Prostate gland (tissue), 2 donors: ENCODE results near the gene RALY. TPM values are rescaled to one million over a fixed set of nuclear protein-coding genes. Genes with fewer than 3 reads are reported as not detected.

ENCODE experiments used
- DNase-seq: peaks from one replicate; pipeline ENCODE4 v3.0.0-alpha.2; 2019; ENCODE audit warnings: low spot score
- H3K27ac ChIP-seq, 2 donors: fragments of 200-600 bp; sonication (generic); 2 replicates each; pipeline ENCODE4 v1.5.1; 2017 to 2019
- H3K27me3 ChIP-seq: fragments of 200-600 bp; sonication (generic); replicated peaks from 2 replicates; pipeline ENCODE4 v1.5.1; 2019; ENCODE audit not compliant: insufficient read depth
- H3K36me3 ChIP-seq, 2 donors: fragments of 200-600 bp; sonication (generic); 1 replicate in 1 of 2; 2 replicates in 1 of 2; pipeline versions ENCODE4 v1.5.1 to v1.8.1; 2017 to 2019
- H3K4me1 ChIP-seq: fragments of 200-600 bp; sonication (generic); replicated peaks from 2 replicates; pipeline ENCODE4 v1.5.1; 2019
- H3K4me3 ChIP-seq, 2 donors: fragments of 200-600 bp; sonication (generic); 2 replicates each; pipeline ENCODE4 v1.5.1; 2017 to 2019
- H3K9me3 ChIP-seq: fragments of 200-600 bp; sonication (generic); 2 replicates; pipeline ENCODE4 v1.5.1; 2017
- POLR2A ChIP-seq: fragments of 450-650 bp; IDR thresholded peaks from one replicate; pipeline ENCODE4 v1.6.1; 2016; ENCODE audit warnings: antibody characterized with exemption, mild to moderate bottlenecking
- POLR2AphosphoS5 ChIP-seq: sonication (generic); formaldehyde crosslinking; IDR thresholded peaks from one replicate; pipeline ENCODE4 v1.6.1; 2017; ENCODE audit warnings: antibody characterized with exemption
- WGBS: methylation state at CpG from one replicate; pipeline ENCODE4 v1.1.5; 2018; 5-methylcytosine and 5-hydroxymethylcytosine counted together
- intact Hi-C: fragments of 100-400 bp; cut with DNase I; formaldehyde crosslinking; loops from one replicate; pipeline ENCODE4 v1.14.2; 2022
- total RNA-seq, 2 donors: library from RNA; depleted of rRNA; stranded (reverse); fragments of >200 nt; gene quantifications; one replicate each; pipeline ENCODE4 v1.1.0, GENCODE V29; 2016
- TF ChIP-seq, protein P1 (sequence below), 4 experiments: fragments of 200-600 bp in 2 of 4; fragments of 450-650 bp in 2 of 4; sonication (generic) in 2 of 4; IDR thresholded peaks; 1 replicate in 3 of 4; 2 replicates in 1 of 4; pipeline ENCODE4 v1.5.1; 2016 to 2019; ENCODE audit warnings: antibody characterized with exemption in 4 of 4, mild to moderate bottlenecking in 2 of 4, moderate library complexity in 2 of 4

RALY gene
- total RNA-seq, 2 donors from 2014 or later: 120 to 187 TPM

DNA sequence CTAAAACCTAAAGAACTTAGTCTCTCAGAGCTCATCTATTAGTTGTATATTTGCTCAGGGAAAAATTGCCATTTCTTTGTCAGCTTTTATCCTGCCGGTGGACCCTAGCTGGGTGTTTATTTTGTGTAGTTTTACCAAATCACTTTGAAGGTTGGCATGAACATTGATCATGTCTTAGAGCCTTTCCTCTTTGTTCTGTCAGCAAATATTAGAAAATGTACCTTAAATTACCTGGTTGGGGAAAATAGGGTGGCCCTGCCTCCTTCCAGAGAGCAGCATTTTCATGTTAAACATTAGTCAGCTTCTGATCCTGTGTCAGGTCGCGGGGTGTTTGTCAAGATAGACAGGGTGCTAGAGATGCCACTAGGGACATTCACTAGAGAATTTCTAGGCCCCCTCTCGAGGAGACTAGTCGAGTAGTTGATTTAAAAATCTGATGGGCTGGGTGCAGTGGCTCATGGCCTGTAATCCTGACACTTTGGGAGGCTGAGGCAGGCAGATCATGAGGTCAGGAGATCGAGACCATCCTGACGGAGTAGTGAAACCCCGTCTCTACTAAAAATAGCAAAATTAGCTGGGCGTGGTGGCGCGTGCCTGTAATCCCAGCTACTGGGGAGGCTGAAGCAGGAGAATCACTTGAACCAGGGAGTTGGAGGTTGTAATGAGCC is 11.2 kb downstream of the RALY start:
- TF ChIP-seq, protein P1, sequence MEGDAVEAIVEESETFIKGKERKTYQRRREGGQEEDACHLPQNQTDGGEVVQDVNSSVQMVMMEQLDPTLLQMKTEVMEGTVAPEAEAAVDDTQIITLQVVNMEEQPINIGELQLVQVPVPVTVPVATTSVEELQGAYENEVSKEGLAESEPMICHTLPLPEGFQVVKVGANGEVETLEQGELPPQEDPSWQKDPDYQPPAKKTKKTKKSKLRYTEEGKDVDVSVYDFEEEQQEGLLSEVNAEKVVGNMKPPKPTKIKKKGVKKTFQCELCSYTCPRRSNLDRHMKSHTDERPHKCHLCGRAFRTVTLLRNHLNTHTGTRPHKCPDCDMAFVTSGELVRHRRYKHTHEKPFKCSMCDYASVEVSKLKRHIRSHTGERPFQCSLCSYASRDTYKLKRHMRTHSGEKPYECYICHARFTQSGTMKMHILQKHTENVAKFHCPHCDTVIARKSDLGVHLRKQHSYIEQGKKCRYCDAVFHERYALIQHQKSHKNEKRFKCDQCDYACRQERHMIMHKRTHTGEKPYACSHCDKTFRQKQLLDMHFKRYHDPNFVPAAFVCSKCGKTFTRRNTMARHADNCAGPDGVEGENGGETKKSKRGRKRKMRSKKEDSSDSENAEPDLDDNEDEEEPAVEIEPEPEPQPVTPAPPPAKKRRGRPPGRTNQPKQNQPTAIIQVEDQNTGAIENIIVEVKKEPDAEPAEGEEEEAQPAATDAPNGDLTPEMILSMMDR (IDR thresholded peaks at IDR 0.05): no peak
- TF ChIP-seq POLR2A: no peak
- TF ChIP-seq POLR2AphosphoS5: no peak
- 88% methylated on average over 11 of the region's 11 CpGs for WGBS
- H3K4me1 ChIP-seq: no peaks in the 10 kb centered on the region
- no peak overlapping the region for H3K27ac ChIP-seq
- no peaks in the 10 kb centered on the region for H3K9me3 ChIP-seq
- H3K36me3 ChIP-seq: no peaks in the 10 kb centered on the region
- DNase-seq: no peak
- intact Hi-C loops: no loop called here
- no peak overlapping the region for H3K4me3 ChIP-seq
- no peaks in the 10 kb centered on the region for H3K27me3 ChIP-seq

DNA sequence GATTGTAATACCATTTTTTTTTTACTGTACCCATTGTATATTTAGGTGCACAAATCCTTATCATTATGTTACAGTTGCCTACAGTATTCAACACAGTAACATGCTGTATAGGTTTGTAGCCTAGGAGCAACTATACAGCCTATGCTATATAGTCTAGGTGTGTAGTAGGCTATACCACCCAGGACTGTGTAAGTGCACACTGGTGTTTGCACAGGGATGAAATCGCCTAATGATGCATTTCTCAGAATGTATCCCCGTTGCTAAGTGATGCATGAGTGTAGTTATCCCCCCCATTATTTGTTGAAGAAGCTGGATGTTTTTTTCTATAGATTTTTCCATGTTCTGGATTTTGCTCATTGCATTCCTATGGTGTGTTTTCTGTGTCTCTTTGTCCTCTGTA is 12.9 kb downstream of the RALY start:
- no peak overlapping the region for H3K4me3 ChIP-seq
- TF ChIP-seq POLR2A (no peak), POLR2AphosphoS5 (no peak)
- TF ChIP-seq, protein P1 (IDR thresholded peaks at IDR 0.05): no peak
- DNase-seq: no peak
- H3K27me3 ChIP-seq: no peaks in the 10 kb centered on the region
- H3K36me3 ChIP-seq: no peaks in the 10 kb centered on the region
- H3K9me3 ChIP-seq: no peaks in the 10 kb centered on the region
- intact Hi-C loops: no loop called here
- 90% methylated on average over 2 of the region's 2 CpGs for WGBS
- H3K4me1 ChIP-seq: no peaks in the 10 kb centered on the region
- H3K27ac ChIP-seq: no peak overlapping the region

DNA sequence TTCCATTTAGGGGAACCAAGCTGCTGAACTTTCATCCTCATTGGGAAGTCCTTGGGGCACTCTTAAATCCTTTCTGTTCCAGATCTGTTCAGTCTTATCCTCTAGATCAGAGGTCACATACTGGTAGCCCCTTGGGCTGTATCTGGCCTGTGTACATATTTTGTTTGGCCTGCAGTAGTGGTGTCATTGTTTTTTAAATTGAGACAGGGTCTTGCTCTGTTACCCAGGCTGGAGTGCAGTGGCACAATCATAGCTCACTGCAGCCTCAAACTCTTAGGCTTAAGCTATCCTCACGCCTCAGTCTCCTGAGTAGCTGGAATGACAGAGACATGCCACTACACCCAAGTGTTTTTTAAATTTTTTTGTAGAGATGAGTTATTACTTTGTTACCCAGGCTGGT is 14.8 kb downstream of the RALY start:
- TF ChIP-seq, protein P1 (IDR thresholded peaks at IDR 0.05): no peak
- TF ChIP-seq POLR2A (no peak), POLR2AphosphoS5 (no peak)
- Histone ChIP-seq H3K27ac (no peak overlapping the region), H3K4me1 (no peaks in the 10 kb centered on the region), H3K9me3 (no peaks in the 10 kb centered on the region), H3K36me3 (no peaks in the 10 kb centered on the region), H3K4me3 (no peak overlapping the region), H3K27me3 (no peaks in the 10 kb centered on the region)
- 95% methylated on average over 1 of the region's 1 CpG for WGBS
- DNase-seq: no peak
- intact Hi-C loops: no loop called here

DNA sequence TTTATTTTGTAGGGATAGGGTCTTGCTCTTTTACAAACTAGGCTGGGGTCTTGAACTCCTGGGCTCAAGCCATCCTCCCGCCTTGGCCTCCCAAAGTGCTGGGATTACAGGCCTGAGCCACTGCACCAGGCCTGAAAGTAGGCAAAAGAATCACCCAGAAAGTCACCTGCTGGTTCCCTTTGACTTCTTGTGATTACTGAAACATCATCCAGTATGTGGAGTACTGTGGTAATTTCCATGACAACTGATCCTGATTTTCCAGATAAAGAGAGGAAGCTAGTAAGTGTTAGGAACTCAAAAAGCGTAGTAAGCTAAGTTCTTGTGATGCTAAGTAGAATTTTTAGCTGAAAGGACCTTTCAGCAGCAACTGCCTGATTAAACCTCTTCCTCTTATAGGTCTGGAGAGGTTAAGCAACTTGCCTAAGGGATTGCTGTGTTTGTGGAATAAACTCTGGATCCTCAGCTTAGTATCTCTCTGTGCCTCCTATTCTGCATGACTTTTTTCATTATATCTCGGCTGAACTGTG is 16.8 kb downstream of the RALY start:
- no peak overlapping the region for H3K27ac ChIP-seq
- H3K4me1 ChIP-seq: no peaks in the 10 kb centered on the region
- intact Hi-C loops: no loop called here

More for the DNA sequence above, 16.8 kb downstream of the RALY start:
- H3K27me3 ChIP-seq: no peaks in the 10 kb centered on the region
- TF ChIP-seq POLR2A: no peak
- TF ChIP-seq, protein P1 (IDR thresholded peaks at IDR 0.05): no peak
- no peak for TF ChIP-seq POLR2AphosphoS5
- H3K9me3 ChIP-seq: no peaks in the 10 kb centered on the region
- H3K4me3 ChIP-seq: no peak overlapping the region
- DNase-seq: no peak
- 72% methylated on average over 3 of the region's 3 CpGs for WGBS
- H3K36me3 ChIP-seq: no peaks in the 10 kb centered on the region
